K562 (cell line): Measurements from ENCODE around the gene CCDC187. TPM values are rescaled to one million over a fixed set of nuclear protein-coding genes. Genes with fewer than 3 reads are reported as not detected.

ENCODE experiments used
- CEBPZ ChIP-seq: fragments of 150-350 bp; IDR thresholded peaks from 2 replicates; pipeline ENCODE4 v1.6.1; 2014; ENCODE audit warnings: low read depth, mild to moderate bottlenecking, low read length, borderline replicate concordance
- DMBX1 ChIP-seq: fragments of 250-450 bp; sonication (Bioruptor Pico); IDR thresholded peaks from 2 replicates; pipeline ENCODE4 v1.8.0; 2022; ENCODE audit warnings: inconsistent platforms, mild to moderate bottlenecking, moderate library complexity, borderline replicate concordance
- HCFC1 ChIP-seq: IDR thresholded peaks from 2 replicates; pipeline ENCODE4 v1.6.1; 2012; ENCODE audit warnings: low read depth, low read length, improper control_type of control experiment
- NFATC3 ChIP-seq: fragments of 450-650 bp; IDR thresholded peaks from 2 replicates; pipeline ENCODE4 v1.6.1; 2017; ENCODE audit warnings: mild to moderate bottlenecking
- SIN3A ChIP-seq, 2 experiments: fragments of 150-350 bp in 1 of 2; IDR thresholded peaks; 2 replicates each; pipeline ENCODE4 v1.6.1; 2011 to 2016; ENCODE audit warnings: borderline replicate concordance in 2 of 2, low read depth in 2 of 2, low read length in 2 of 2, mild to moderate bottlenecking in 2 of 2, moderate library complexity in 2 of 2; ENCODE audit not compliant: control insufficient read depth in 1 of 2
- TFAP4 ChIP-seq: sonication (generic); formaldehyde crosslinking; IDR thresholded peaks from 2 replicates; pipeline ENCODE4 v1.8.0; 2022; ENCODE audit warnings: missing genetic modification reagents, mild to moderate bottlenecking, moderate library complexity, borderline replicate concordance
- ZNF551 ChIP-seq: fragments of 250-450 bp; sonication (Bioruptor Pico); IDR thresholded peaks from 2 replicates; pipeline ENCODE4 v1.5.0; 2021; ENCODE audit warnings: mild to moderate bottlenecking, moderate library complexity
- polyA plus RNA-seq, 8 experiments: library from polyadenylated mRNA; depleted of rRNA in 4 of 8; stranded (reverse) in 5 of 8; unstranded in 3 of 8; fragments of >200 nt; fragmentation: Nextera tagmentation in 2 of 8; fragmentation: Illumina TruSeq in 1 of 8; extraction: Ambion mirVana in 2 of 8; extraction: Trizol in 1 of 8; gene quantifications; 2 replicates each; pipeline versions ENCODE4 v1.2.1 to v1.2.3, GENCODE V29; 2011 to 2014; ENCODE audit warnings: inconsistent platforms in 1 of 8, missing spikeins in 1 of 8
- total RNA-seq, 7 experiments: library from RNA; depleted of rRNA in 6 of 7; stranded (reverse); fragments of >200 nt in 6 of 7; fragmentation: Illumina TruSeq in 2 of 7; extraction: Trizol in 2 of 7; gene quantifications; 2 replicates each; pipeline versions ENCODE4 v1.2.1 to v1.2.3, GENCODE V29; 2011 to 2021; ENCODE audit warnings: low replicate concordance in 1 of 7
- TF ChIP-seq, protein P1 (sequence below), 2 experiments: IDR thresholded peaks; 2 replicates each; pipeline ENCODE4 v1.6.1; 2012; ENCODE audit warnings: improper control_type of control experiment in 2 of 2, low read depth in 2 of 2, low read length in 2 of 2, borderline replicate concordance in 1 of 2

Gene CCDC187
- total and polyA plus RNA-seq, 9 of the 15 experiments (the other 6 are each of a cell fraction or from before 2014, with no cell fraction given) = not detected

DNA sequence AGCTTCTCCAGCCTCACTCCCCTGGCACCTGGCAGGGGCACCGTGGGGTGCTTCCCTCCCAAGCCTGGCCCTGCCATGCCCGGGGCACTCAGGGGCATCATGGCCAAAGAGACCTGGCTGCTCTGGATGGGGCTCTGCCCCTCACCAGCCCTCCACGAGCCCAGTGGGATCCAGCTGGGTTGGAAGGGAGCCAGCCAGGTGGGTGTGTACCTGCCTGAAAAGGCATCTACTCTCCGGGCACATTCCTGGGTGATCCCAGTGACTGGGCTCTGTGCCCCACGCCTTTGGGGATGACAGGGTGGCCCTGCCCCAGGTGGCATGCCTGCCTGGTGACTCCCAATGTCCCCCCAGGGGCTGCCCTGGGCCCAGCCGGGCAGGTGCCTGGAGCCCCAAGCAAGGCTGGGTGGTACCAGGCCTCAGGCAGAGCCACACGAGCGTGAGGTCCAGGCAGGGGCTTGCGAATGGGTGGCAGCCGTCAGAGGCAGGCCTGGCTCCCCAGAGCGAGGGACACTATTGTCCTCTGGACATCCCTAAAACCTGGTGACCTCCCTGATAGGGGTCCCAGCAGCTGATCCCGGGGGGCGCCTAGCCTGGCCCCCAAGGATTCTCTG lies 24.2 kb upstream of the CCDC187 start (continued):
- TF ChIP-seq TFAP4 (CRISPR knock-in tag) (0 out of 2 replicates have a peak, but pooled peaks have one; percentile 15), ZNF551 (CRISPR knock-in tag) (no peak), NFATC3 (no peak), CEBPZ (no peak), DMBX1 (CRISPR knock-in tag) (no peak), SIN3A (IDR thresholded peaks at IDR 0.05; ENCODE audit: borderline replicate concordance in 2 of 2, control insufficient read depth in 1 of 2, low read depth in 2 of 2, low read length in 2 of 2) (no peak), HCFC1 (no peak)
- TF ChIP-seq, protein P1, sequence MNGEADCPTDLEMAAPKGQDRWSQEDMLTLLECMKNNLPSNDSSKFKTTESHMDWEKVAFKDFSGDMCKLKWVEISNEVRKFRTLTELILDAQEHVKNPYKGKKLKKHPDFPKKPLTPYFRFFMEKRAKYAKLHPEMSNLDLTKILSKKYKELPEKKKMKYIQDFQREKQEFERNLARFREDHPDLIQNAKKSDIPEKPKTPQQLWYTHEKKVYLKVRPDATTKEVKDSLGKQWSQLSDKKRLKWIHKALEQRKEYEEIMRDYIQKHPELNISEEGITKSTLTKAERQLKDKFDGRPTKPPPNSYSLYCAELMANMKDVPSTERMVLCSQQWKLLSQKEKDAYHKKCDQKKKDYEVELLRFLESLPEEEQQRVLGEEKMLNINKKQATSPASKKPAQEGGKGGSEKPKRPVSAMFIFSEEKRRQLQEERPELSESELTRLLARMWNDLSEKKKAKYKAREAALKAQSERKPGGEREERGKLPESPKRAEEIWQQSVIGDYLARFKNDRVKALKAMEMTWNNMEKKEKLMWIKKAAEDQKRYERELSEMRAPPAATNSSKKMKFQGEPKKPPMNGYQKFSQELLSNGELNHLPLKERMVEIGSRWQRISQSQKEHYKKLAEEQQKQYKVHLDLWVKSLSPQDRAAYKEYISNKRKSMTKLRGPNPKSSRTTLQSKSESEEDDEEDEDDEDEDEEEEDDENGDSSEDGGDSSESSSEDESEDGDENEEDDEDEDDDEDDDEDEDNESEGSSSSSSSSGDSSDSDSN (IDR thresholded peaks at IDR 0.05; ENCODE audit: borderline replicate concordance in 1 of 2, low read depth in 2 of 2, low read length in 2 of 2) = no peak
